HG03565 (cell line): Measurements from ENCODE around the gene ARFGEF3.
"Not testable (repeated sequence)": the region's sequence is repeated elsewhere in the genome, so short reads cannot be mapped to it uniquely, and the experiment has no call there.

Source experiments
- ATAC-seq: cut with Tn5 transposase; IDR thresholded peaks from one replicate; pipeline ENCODE4 v1.9.1; 2021; ENCODE audit warnings: mild to moderate bottlenecking, moderate library complexity; ENCODE audit not compliant: unreplicated experiment

Gene ARFGEF3

DNA sequence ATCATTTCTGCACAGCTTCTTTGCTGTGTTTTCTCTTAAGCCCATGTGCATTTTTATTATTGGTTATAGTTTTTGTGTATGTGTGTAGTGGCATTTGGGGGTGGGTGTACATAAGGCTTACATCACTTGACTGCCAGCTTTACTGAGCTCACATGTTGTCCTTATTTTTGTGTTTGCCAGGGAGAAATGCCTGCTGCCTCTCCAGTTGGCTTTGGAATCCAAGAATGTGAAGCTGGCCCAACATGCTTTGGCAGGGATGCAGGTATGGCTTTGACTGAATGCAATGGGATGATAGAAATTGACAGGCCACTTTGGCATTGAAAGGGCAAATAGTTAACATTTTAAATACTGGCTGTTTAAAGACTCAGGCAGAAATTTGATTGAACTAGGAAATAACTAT is 45.1 kb downstream of the ARFGEF3 start:
- no peak for ATAC-seq

DNA sequence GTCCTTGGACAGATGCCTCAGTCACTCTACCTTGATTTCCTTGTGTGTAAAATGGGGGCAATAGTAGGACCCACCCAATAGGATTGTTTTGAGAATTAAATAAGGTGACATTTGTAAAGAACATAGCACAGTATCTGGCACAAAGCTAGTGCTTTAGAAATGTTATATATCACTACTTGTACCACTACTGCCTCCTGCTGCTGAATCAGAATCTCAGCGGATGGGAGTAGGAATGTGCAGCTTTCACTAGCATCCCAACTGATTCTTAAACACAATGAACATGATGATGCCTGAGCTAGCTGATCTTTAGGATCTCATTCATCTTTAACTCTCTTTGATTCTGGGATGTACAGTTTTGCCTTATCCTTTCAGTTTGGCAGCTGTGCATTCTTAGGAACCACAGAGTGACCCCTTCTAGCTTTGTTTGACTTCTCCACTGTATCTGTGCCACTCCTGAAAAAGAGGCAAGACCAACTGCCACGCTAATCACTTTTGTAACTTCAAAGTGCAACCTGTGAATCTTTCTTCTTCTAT is 49.4 kb downstream of the ARFGEF3 start:
- no peak for ATAC-seq

DNA sequence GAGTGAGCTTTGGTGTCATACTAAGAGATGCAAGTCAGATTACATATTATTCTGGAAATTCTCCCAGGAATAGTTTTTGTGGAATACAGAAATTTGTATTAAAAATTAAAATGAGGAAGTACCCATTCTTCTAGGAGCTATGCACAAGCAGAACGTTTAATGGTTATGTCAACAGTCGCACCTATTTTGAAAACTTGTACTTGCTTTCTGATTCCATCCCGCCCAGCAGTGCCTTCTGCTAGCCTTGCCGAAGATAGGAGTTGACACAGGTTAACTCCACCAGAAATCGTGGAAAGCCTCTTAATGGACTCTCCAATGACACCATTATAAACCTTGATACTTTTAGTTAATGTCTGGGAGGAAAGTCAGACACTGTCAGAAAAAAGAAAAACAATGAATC is 49.9 kb downstream of the ARFGEF3 start:
- ATAC-seq = no peak

DNA sequence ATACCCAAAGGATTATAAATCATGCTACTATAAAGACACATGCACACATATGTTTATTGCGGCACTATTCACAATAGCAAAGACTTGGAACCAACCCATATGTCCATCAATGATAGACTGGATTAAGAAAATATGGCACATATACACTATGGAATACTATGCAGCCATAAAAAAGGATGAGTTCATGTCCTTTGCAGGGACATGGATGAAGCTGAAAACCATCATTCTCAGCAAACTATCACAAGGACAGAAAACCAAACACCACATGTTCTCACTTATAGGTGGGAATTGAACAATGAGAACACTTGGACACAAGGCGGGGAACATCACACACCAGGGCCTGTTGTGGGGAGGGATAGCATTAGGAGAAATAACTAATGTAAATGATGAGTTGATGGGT is 50.8 kb downstream of the ARFGEF3 start:
- ATAC-seq = not testable (repeated sequence)

DNA sequence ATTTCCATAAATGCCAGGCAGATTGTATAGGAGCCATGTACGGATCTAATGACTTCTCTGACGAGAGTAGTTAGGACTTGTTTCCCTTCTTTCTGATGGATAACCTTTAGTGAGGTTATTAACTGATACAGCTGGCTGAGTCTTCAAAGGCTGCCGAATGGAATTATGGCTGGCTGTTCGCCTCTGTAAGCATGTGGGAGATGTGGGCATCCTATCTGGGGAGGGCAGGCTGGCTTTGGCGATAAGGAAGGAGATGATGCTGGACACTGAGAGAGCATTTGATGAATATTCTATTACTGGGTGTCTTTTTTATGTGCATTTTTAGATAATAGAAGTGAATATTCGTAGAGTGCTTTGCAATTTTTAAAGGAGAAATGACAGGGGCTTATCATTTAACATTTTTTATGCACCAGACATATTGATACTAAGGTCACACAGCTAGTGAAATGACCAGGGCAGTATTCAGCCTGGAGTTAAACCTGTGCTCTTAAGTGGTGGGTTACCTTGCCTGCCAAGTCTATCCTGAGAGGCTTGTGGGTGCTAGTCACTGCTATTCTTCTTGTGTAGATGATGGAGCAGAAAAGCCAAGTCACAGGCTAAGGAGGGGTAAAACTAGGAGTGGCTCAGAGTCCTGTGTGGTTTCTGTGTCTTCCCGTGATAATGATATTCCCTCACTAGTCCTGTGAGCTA is 53.5 kb downstream of the ARFGEF3 start:
- no peak for ATAC-seq

DNA sequence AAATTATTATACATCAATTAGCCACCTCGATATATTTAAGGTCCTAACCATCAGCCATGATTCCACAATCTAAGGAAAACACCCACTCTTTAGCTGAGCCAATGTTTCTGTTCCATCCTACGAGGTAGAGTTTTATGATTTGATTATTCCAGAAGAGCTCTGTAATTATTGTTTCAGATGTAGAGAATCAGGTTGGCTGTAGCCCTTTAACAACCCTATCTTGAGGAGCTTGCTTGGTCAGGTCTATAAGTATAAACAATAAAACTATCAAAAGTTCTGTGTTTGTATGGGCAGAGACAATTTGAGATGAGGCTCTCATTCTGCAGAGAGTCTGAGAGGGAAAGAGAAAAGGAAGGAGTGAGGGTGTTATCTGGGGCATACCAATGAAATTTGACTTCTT is 56.7 kb downstream of the ARFGEF3 start, which contains the start of gene PBOV1:
Gene PBOV1, minus strand, starts transcription at position 43 of the 400 bp plus-strand sequence. CDS start 96 bp downstream, outside the sequence.
- ATAC-seq = no peak

DNA sequence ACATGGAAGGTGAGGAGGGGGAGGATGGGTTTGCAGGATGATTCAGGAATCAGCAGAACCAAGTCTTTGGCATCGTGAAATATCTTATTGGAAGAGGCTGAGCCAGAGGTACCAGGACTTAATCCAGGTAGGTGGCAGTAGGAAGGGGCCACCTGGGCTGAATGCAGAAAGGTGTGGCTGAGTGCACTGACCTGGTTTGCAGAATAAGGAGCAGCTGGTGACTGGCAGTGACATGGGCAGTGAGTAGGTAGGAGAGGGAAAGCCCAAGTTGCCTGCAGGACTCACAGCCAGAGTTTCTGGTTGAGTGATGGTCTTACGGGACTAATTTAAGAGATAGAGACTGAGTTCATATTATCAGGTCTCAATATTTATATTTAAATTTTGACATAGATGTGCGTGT is 57.7 kb downstream of the ARFGEF3 start:
- ATAC-seq = no peak

DNA sequence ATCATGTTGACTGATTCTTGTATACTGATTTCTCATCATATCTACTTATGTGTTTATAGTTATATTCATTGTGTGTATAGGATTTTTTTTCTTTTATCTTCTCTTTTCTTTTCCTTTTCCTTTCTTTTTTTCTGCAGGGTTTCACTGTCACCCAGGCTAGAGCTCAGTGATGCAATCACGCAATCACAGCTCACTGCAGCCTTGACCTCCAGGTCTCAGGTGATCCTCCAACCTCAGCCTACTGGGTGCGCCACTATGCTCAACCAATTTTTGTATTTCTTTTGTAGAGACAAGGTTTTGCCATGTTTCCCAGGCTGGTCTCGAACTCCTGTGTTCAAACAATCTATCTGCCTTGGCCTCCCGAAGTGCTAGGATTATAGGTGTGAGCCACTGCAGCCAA is 58.2 kb downstream of the ARFGEF3 start:
- no peak for ATAC-seq

DNA sequence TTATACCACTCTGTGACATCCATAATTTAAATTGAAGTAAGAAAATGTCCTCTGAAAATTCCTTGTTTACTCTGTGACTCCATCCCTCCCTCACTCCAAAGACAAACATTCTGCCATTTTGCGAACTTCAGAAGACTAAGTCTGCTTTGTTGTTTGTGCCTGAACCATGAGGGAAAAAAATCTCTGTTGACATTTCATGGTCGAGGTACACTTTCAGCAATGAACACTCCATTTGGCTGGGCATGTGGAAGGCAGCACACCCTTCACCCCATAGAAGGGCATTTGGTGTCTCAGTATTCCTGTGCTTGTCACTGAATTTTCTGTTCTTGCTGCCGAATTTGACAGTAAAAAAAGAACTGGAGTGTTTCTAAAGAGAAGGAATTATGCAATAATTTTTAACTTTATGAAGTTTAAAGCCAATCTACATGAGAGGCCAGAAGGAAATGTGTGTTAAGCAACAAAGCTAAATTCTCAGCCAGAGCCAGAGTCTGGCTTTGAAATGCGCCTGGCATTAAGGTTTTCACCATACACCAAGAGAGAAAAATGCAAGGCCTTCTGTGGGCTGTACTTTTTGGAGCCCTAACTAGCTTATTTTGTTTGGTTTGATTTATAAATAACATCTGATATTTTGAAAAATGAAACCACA is 61.3 kb downstream of the ARFGEF3 start:
- ATAC-seq = no peak

DNA sequence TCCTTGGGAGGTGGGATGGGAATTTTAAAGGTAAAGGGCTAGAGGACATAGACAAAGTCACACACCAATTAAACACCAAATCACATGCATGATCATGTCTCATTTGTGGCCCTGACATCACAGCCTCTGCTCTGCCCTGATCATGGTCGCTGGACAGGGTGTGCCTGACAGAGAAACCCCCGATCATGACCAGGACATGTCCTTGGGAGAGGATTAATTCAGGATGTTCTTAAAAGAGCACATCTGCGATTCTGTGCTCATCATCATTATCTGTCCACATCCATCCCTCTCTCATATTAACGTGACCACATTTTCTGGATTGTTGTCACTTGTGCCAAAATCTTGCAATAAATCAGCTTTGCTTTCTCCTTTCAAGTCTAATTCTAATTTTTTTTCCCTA is 64.2 kb downstream of the ARFGEF3 start:
- ATAC-seq = no peak

DNA sequence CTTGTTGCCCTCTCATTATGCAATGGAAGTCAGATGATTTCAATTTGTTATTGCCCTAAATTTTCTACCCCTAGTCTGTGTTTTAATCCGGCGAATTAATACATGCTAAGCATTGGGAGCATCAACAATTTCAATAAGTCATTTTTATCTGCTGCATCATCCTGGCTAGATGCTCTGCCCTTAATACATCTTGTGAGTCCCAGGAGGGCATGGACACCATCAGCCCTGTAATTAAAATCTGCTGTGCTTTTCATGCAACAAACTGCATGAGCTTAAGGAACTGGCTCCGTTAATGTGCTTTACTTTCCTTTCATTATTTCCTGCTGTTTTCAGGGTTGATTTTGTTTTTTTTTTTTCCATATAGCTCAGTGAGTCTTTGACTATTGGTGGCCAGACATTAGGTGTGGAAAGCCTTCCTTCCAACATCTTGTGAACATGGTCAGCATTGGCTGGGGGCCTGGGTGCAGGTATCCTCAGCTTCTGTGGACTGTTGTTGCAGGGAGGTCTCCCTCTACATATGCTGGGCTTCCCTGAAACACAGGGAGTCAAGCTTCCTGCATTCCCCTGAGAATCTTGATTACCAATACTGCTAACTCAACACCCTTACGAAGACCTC is 65.1 kb downstream of the ARFGEF3 start:
- no peak for ATAC-seq

DNA sequence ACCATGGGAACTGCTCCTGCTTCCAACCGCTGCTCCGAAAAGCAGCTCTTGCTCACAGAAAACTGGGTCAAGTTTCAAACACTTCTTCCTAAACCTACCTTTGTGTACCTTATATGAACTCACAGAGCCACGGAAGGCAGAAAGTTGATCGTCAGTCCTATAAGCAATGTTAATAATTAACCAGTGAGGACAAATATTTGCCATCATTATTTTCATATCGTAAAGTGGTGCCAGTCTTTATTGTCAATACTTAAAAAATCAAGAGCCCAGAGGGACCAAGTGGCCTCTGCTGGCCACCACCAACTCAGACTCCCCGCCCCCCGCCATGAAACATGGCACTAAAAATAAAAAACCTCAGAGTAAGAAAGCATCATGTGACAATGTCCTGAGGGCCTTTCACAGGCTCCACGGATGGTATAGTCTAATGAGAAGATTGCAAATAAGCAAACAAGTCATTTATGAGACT is 65.6 kb downstream of the ARFGEF3 start:
- ATAC-seq = no peak

DNA sequence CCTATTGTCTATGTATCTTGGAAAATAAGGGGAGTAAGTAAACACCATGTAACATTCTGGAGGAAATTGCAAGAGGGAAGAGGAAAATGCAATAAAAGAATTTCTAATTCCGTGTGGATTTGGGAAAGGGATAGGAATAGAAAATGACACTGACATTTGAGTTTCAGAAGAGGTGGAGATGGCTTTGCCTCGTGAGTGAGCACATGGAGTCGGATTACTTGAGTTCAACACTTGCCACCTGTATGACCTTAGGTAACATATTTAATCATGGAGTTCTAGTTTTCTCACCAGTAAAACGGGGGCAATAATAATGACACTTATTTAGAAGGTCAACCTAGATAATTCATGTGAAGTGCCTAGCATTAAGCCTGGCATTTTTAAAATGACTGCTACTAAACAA is 67.3 kb downstream of the ARFGEF3 start:
- no peak for ATAC-seq

DNA sequence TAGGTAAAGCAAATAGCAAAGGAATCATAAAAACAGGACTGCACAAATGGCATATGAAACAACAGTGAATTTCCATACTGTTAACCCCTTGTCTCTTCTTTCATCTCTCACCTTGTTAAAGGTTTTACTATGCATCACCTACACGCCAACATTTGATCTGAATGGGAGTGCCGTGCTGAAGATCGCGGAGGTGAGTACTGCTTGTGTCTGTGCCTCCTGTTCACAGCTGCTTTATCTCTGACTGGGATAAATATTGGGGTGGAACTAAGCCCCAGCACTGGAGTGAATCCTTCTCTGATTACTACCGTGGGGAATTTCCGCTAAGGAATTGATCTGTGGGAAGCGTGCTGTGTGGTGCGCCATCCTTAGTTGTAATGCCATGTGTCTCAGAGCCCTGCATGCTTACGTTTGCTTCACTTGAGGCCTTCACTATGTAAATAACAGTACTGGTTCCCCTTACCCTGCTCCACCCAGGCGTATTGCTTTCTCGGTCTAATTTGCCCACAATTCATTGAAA is 68.0 kb downstream of the ARFGEF3 start:
- ATAC-seq = no peak

DNA sequence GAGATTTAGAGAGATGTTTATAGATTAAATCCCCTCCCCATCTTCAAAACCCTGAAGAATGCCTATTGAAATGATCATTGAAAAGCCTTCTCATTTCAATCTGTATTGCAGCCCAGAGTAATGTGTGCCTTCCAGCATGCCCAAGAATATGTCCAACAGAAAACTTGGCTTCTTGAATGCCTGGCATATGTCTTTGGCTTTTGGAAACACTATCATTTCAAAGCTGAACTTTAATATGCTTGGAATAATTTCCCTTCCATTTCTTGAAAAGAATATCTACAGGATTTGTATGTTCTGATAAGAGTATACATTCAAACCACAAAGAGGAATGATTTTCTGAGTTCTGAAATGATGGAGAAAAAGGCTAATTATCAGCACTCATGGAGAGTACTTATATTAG is 68.5 kb downstream of the ARFGEF3 start:
- no peak for ATAC-seq

DNA sequence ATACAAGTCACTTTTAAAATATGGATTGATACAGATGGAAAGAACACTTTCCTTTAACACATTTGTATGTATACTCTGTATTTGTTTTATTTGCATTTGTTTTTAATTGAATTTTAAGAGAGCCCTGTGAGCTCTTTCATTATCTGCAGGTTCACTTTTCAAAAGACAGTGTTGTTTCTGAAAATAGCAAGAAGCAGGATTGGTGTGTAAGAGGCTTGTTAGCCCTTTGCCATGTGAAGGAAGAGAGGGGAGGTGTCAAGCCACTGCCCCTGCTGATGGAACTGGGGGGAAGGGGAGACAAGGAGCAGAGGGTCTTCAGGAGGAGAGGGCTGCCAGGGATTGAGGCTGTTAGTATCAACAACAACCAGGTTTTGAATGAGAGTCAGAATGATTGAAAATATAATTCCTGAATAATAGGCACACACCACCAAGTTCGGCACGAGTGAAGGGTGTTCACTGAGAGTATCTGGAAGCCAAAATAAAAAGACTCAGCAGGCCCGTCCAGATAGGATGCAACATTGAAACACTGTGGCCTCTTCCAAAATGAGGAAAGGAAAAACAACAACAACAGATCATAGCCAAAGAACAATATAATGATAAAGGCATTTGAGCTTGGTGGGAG is 69.1 kb downstream of the ARFGEF3 start:
- ATAC-seq = no peak

DNA sequence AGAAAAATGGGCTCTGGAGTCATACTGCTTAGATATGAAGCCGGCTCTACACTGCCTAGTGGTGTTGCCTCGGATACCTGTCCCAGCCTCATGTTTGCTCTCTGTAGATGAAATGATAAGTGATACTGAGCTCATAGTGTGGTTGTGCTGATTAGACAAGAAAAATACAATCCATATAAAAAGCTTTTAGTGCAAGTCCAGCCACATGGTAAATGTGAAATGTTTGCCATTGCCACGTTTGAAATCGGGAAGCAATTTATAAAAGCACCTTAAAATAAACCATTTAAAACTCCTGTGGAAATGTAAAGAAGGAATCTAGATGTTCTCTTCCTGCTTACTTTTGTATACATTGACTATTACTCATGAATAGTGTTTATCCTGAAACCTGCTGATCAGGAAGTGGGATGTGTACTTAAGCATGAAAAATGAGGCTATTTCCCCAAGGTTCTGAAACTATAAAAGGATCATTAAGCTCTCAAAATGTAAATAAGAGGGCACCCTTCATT is 69.7 kb downstream of the ARFGEF3 start:
- ATAC-seq = no peak

DNA sequence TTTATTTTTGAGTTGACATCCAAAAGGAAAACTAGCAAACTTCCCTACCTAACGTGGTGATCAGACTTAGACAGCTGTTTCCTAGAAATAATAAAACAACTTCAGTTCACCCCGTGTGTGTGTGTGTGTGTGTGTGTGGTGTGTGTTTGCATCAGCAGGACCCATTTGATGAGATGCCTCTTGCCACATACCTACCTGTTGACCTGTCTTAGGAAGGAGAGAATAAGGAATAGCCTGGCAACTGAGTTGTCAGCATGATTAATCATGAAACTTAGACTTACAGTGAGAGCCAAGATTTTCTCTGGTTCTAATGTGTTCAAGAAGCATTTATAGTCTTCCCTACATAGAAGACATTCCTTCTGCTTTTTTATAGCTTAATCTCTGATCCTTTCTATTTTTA is 72.6 kb downstream of the ARFGEF3 start:
- ATAC-seq = no peak

DNA sequence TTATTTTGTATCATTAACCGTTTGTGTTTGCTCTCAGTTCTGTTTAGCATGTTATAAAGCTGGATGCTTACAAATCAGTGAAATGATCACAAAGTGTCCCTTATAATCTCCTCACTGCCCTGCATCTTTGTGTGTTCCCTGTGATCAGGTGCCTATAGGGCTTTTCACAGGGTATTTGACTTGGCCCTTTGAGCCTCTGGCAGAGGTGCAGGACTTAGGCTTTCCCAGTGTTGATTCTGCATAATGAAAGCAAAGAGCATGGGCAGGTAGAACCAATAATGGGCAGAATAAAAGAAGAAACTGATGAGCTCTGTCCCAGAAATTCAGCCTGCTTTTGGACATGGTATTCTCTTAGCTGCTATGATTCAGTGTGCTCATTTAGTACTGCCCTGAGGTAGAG is 73.5 kb downstream of the ARFGEF3 start:
- no peak for ATAC-seq

DNA sequence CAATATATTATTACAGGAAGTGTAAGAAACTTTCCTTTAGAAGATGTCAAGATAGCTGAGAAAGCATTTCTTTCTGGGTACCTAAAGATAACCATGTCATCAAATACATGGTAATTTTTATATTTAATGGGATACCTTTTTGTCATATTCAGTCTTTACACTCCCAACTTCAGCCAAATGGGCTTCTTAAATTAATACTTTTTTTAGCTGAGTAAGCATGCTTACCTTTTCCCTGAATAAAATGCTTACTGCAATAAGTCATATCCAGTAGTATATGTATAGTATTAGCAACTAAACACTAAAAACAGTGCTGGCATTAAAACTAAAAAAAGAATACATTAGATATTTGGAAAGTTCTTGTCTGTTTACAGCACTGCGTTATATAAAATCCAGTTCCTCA is 74.0 kb downstream of the ARFGEF3 start:
- ATAC-seq = no peak

DNA sequence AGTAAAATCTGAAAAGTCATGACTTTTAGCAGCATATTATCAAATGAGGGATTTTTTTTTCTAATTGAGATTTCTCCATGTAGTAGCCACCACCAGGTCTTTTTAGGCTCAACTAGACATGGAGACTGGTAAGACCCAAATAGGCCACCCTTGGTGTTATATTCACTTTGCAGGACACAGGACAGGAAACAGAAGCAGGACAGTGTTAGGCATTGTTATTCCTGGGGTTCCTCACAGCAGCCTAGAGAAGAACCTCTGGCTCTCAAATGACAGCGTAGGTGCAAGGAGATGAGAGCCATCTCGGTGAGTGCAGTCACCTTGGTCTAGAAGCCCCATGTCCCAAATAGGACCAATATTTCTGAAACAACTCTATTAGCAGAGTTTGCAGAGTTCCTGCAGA is 75.7 kb downstream of the ARFGEF3 start:
- no peak for ATAC-seq
